ENCODE measurements around the gene ZNF521. TPM values are rescaled to one million over a fixed set of nuclear protein-coding genes. Genes with fewer than 3 reads are reported as not detected.

The ZNF521 gene
- total RNA-seq, 2 donors from 2014 or later: 21.4 to 26.9 TPM

DNA sequence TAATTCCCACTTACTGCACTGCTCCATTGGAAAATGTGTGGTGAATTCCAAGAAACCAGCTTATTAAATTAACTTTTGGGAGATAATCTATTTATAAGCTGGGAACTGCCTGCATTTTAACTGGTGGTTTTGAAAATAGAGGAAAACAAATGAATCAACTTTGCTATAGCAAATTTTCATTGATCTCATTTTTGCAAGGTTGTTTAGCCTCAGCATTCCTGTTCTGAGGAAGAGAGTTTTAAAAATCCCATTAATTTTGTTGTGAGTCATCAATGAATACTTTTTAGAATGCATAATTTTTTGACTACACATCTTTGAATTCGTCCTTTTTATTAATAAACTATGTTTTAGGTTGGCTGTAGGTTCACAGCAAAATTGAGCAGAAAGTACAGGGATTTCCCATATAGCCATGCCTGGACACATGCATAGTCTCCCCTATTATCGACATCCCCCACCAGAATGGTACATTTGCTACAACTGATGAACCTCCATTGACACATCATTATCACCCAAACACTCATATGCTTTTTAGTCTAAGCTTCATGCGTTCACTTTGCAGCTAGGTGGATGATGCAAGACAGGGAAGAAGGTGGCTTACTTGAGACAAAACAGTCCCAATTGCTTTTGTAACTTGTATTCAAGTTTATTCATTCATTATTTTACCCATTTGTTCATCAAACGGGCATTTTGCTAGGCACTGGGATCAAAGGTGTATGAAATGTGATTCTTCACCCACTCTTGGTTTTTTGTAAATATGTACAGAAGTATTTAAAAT is 106.9 kb downstream of the ZNF521 start:
- TF ChIP-seq, protein P1, sequence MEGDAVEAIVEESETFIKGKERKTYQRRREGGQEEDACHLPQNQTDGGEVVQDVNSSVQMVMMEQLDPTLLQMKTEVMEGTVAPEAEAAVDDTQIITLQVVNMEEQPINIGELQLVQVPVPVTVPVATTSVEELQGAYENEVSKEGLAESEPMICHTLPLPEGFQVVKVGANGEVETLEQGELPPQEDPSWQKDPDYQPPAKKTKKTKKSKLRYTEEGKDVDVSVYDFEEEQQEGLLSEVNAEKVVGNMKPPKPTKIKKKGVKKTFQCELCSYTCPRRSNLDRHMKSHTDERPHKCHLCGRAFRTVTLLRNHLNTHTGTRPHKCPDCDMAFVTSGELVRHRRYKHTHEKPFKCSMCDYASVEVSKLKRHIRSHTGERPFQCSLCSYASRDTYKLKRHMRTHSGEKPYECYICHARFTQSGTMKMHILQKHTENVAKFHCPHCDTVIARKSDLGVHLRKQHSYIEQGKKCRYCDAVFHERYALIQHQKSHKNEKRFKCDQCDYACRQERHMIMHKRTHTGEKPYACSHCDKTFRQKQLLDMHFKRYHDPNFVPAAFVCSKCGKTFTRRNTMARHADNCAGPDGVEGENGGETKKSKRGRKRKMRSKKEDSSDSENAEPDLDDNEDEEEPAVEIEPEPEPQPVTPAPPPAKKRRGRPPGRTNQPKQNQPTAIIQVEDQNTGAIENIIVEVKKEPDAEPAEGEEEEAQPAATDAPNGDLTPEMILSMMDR (conservative IDR thresholded peaks at IDR 0.05): no peak
- H3K36me3 Mint-ChIP-seq (ENCODE audit: low read depth): no peaks in the 10 kb centered on the region
- Histone ChIP-seq H3K9me3 (ENCODE audit: control insufficient read depth, low read length) (no peaks in the 10 kb centered on the region), H3K4me3 (ENCODE audit: low read length) (no peak overlapping the region), H3K9ac (ENCODE audit: extremely low read depth, low read length, poor library complexity, severe bottlenecking) (no peak overlapping the region), H3K27ac (ENCODE audit: low read depth, low read length) (no peak overlapping the region), H3K4me1 (ENCODE audit: control insufficient read depth, insufficient read depth, low read length) (no peaks in the 10 kb centered on the region), H3K36me3 (ENCODE audit: control insufficient read depth, insufficient read depth, low read length) (no peaks in the 10 kb centered on the region), H3K27me3 (ENCODE audit: control insufficient read depth, insufficient read depth, low read length, poor library complexity, severe bottlenecking) (no peaks in the 10 kb centered on the region)
- DNase-seq: no peak
- H3K4me3 Mint-ChIP-seq: no peak overlapping the region
- no peaks in the 10 kb centered on the region for H3K27me3 Mint-ChIP-seq (ENCODE audit: insufficient read depth)
- H3K9me3 Mint-ChIP-seq: no peaks in the 10 kb centered on the region
- H3K27ac Mint-ChIP-seq: no peak overlapping the region
- peaks cover 31% of the 10 kb centered on the region for H3K4me1 Mint-ChIP-seq
- 83 to 91% methylated on average over 1 to 3 of the region's 4 CpGs for WGBS, 2 experiments (ENCODE audit: insufficient coverage in 1 of 2, insufficient read length in 1 of 2)

DNA sequence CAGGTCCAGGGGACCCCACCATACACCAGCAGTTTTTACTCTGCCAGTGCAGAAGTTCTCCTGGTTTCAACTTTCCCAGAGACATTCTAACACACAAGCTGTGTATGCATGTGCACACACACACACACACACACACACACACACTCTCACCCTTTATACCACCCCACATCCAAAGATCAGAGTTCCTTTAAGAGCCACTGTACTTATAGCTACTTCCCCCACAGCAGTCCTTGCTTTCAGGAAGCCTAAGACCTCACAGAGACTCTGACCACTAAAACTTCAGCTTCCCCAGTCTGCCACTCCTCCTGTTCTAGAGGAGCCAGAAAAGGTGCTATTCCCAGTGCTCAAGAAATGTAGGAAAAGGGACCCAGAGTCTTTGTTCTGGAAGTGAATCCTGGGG is 107.8 kb downstream of the ZNF521 start:
- H3K4me1 ChIP-seq (ENCODE audit: control insufficient read depth, insufficient read depth, low read length): peaks cover 4% of the 10 kb centered on the region
- H3K9me3 ChIP-seq (ENCODE audit: control insufficient read depth, low read length): no peaks in the 10 kb centered on the region
- Mint-ChIP-seq H3K27ac (no peak overlapping the region), H3K36me3 (ENCODE audit: low read depth) (no peaks in the 10 kb centered on the region), H3K4me1 (peaks cover 31% of the 10 kb centered on the region), H3K9me3 (no peaks in the 10 kb centered on the region), H3K4me3 (no peak overlapping the region), H3K27me3 (ENCODE audit: insufficient read depth) (no peaks in the 10 kb centered on the region)
- no peaks in the 10 kb centered on the region for H3K36me3 ChIP-seq (ENCODE audit: control insufficient read depth, insufficient read depth, low read length)
- no peak overlapping the region for H3K9ac ChIP-seq (ENCODE audit: extremely low read depth, low read length, poor library complexity, severe bottlenecking)
- no peak overlapping the region for H3K4me3 ChIP-seq (ENCODE audit: low read length)
- TF ChIP-seq, protein P1 (conservative IDR thresholded peaks at IDR 0.05): no peak
- no peak overlapping the region for H3K27ac ChIP-seq (ENCODE audit: low read depth, low read length)
- peaks cover 2% of the 10 kb centered on the region for H3K27me3 ChIP-seq (ENCODE audit: control insufficient read depth, insufficient read depth, low read length, poor library complexity, severe bottlenecking)
- DNase-seq: no peak

DNA sequence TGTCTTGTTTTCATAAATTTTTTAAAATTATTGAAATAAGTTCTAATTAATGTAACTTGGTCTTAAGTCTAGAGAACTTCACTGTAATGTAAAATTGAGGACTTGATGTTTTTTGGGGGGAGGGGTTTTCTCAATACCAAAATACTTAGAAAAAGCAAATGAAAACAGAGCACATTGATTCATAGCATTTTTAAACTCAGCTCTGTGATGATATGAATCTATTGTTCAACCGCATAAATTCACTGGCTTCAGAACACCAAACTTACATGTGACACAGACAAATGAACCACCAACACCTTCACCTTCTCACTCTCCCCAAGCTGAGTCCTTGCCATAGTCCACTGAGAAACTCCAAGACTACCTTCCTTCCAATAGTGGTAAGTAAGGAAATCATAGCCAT is 108.2 kb downstream of the ZNF521 start:
- no peak overlapping the region for H3K27ac Mint-ChIP-seq
- Histone ChIP-seq H3K27me3 (ENCODE audit: control insufficient read depth, insufficient read depth, low read length, poor library complexity, severe bottlenecking) (peaks cover 6% of the 10 kb centered on the region), H3K9ac (ENCODE audit: extremely low read depth, low read length, poor library complexity, severe bottlenecking) (no peak overlapping the region), H3K36me3 (ENCODE audit: control insufficient read depth, insufficient read depth, low read length) (no peaks in the 10 kb centered on the region), H3K9me3 (ENCODE audit: control insufficient read depth, low read length) (no peaks in the 10 kb centered on the region), H3K4me3 (ENCODE audit: low read length) (no peak overlapping the region), H3K4me1 (ENCODE audit: control insufficient read depth, insufficient read depth, low read length) (peaks cover 7% of the 10 kb centered on the region), H3K27ac (ENCODE audit: low read depth, low read length) (no peak overlapping the region)
- no peaks in the 10 kb centered on the region for H3K27me3 Mint-ChIP-seq (ENCODE audit: insufficient read depth)
- TF ChIP-seq, protein P1 (conservative IDR thresholded peaks at IDR 0.05): no peak
- H3K9me3 Mint-ChIP-seq: no peaks in the 10 kb centered on the region
- no peaks in the 10 kb centered on the region for H3K36me3 Mint-ChIP-seq (ENCODE audit: low read depth)
- WGBS, 2 experiments (ENCODE audit: insufficient coverage in 1 of 2, insufficient read length in 1 of 2): 100% methylated on average over 1 of the region's 1 CpG; no CpG with 5 or more reads in 1 of the 2 experiments
- H3K4me3 Mint-ChIP-seq: no peak overlapping the region
- peaks cover 30% of the 10 kb centered on the region for H3K4me1 Mint-ChIP-seq
- DNase-seq: no peak
